ENCODE measurements around the gene MB21D2. TPM values are rescaled to one million over a fixed set of nuclear protein-coding genes. Genes with fewer than 3 reads are reported as not detected.
A peak's percentile ranks its signal among the peaks of the same experiment; 100 is the strongest.

MB21D2 gene
- total and polyA plus RNA-seq, 2 donors = 4.1 to 22.6 TPM

- Histone ChIP-seq H3K4me3 (ENCODE audit: low read depth, low read length) (no peak overlapping the region), H3K4me1 (ENCODE audit: insufficient read depth) (no peaks in the 10 kb centered on the region), H3K36me3 (ENCODE audit: insufficient read depth) (no peaks in the 10 kb centered on the region), H3K27ac (ENCODE audit: low read depth) (no peak overlapping the region)
- DNase-seq (ENCODE audit: extremely low spot score) = no peak
- 73% methylated on average over 2 of the region's 2 CpGs for WGBS
Observed at GRCh38 chr3:192825657-192826200, 91.9 kb downstream of the MB21D2 start.

- no peak overlapping the region for H3K27ac ChIP-seq (ENCODE audit: low read depth)
- H3K36me3 ChIP-seq (ENCODE audit: insufficient read depth) = no peaks in the 10 kb centered on the region
- H3K4me3 ChIP-seq (ENCODE audit: low read depth, low read length) = no peak overlapping the region
- no peaks in the 10 kb centered on the region for H3K4me1 ChIP-seq (ENCODE audit: insufficient read depth)
- DNase-seq (ENCODE audit: extremely low spot score) = no peak
- 61% methylated on average over 1 of the region's 1 CpG for WGBS
Observed at GRCh38 chr3:192825216-192825615, 92.4 kb downstream of the MB21D2 start.

GRCh38 chr3:192824313-192824712, 93.3 kb downstream of the MB21D2 start:
- Histone ChIP-seq H3K36me3 (ENCODE audit: insufficient read depth) (no peaks in the 10 kb centered on the region), H3K27ac (ENCODE audit: low read depth) (no peak overlapping the region), H3K4me1 (ENCODE audit: insufficient read depth) (no peaks in the 10 kb centered on the region), H3K4me3 (ENCODE audit: low read depth, low read length) (no peak overlapping the region)
- no peak for DNase-seq (ENCODE audit: extremely low spot score)
- WGBS = 97% methylated on average over 2 of the region's 2 CpGs

GRCh38 chr3:192821161-192821560, 96.5 kb downstream of the MB21D2 start:
- no peaks in the 10 kb centered on the region for H3K36me3 ChIP-seq (ENCODE audit: insufficient read depth)
- H3K4me1 ChIP-seq (ENCODE audit: insufficient read depth) = no peaks in the 10 kb centered on the region
- no peak overlapping the region for H3K4me3 ChIP-seq (ENCODE audit: low read depth, low read length)
- no peak overlapping the region for H3K27ac ChIP-seq (ENCODE audit: low read depth)
- no peak for DNase-seq (ENCODE audit: extremely low spot score)
- 97% methylated on average over 2 of the region's 2 CpGs for WGBS

GRCh38 chr3:192820161-192820560, 97.5 kb downstream of the MB21D2 start:
- no peak for DNase-seq (ENCODE audit: extremely low spot score)
- Histone ChIP-seq H3K4me3 (ENCODE audit: low read depth, low read length) (no peak overlapping the region), H3K4me1 (ENCODE audit: insufficient read depth) (no peaks in the 10 kb centered on the region), H3K36me3 (ENCODE audit: insufficient read depth) (no peaks in the 10 kb centered on the region), H3K27ac (ENCODE audit: low read depth) (no peak overlapping the region)
- WGBS = 85% methylated on average over 5 of the region's 5 CpGs

GRCh38 chr3:192819001-192819569, 98.6 kb downstream of the MB21D2 start:
- Histone ChIP-seq H3K4me1 (ENCODE audit: insufficient read depth) (no peaks in the 10 kb centered on the region), H3K27ac (ENCODE audit: low read depth) (no peak overlapping the region), H3K4me3 (ENCODE audit: low read depth, low read length) (no peak overlapping the region), H3K36me3 (ENCODE audit: insufficient read depth) (no peaks in the 10 kb centered on the region)
- 64% methylated on average over 7 of the region's 7 CpGs for WGBS
- DNase-seq (ENCODE audit: extremely low spot score) = no peak

- 92% methylated on average over 1 of the region's 1 CpG for WGBS
- no peak overlapping the region for H3K4me3 ChIP-seq (ENCODE audit: low read depth, low read length)
- no peak overlapping the region for H3K27ac ChIP-seq (ENCODE audit: low read depth)
- no peaks in the 10 kb centered on the region for H3K36me3 ChIP-seq (ENCODE audit: insufficient read depth)
- no peak for DNase-seq (ENCODE audit: extremely low spot score)
- no peaks in the 10 kb centered on the region for H3K4me1 ChIP-seq (ENCODE audit: insufficient read depth)
Observed at GRCh38 chr3:192818126-192818525, 99.5 kb downstream of the MB21D2 start.

GRCh38 chr3:192817506-192817905, 100.2 kb downstream of the MB21D2 start:
- no peak for DNase-seq (ENCODE audit: extremely low spot score)
- no peak overlapping the region for H3K4me3 ChIP-seq (ENCODE audit: low read depth, low read length)
- H3K27ac ChIP-seq (ENCODE audit: low read depth) = no peak overlapping the region
- H3K4me1 ChIP-seq (ENCODE audit: insufficient read depth) = no peaks in the 10 kb centered on the region
- 90% methylated on average over 4 of the region's 4 CpGs for WGBS
- no peaks in the 10 kb centered on the region for H3K36me3 ChIP-seq (ENCODE audit: insufficient read depth)

GRCh38 chr3:192817053-192817452, 100.6 kb downstream of the MB21D2 start:
- Histone ChIP-seq H3K4me1 (ENCODE audit: insufficient read depth) (no peaks in the 10 kb centered on the region), H3K4me3 (ENCODE audit: low read depth, low read length) (no peak overlapping the region), H3K36me3 (ENCODE audit: insufficient read depth) (no peaks in the 10 kb centered on the region), H3K27ac (ENCODE audit: low read depth) (no peak overlapping the region)
- 75% methylated on average over 1 of the region's 1 CpG for WGBS
- DNase-seq (ENCODE audit: extremely low spot score) = no peak

- DNase-seq (ENCODE audit: extremely low spot score) = no peak
- WGBS = 76% methylated on average over 4 of the region's 4 CpGs
- no peak overlapping the region for H3K27ac ChIP-seq (ENCODE audit: low read depth)
Observed at GRCh38 chr3:192816351-192816750, 101.3 kb downstream of the MB21D2 start.

GRCh38 chr3:192812743-192813383, 104.8 kb downstream of the MB21D2 start:
- 18% methylated on average over 4 of the region's 4 CpGs for WGBS
- Histone ChIP-seq H3K4me1 (ENCODE audit: insufficient read depth) (no peaks in the 10 kb centered on the region), H3K4me3 (ENCODE audit: low read depth, low read length) (no peak overlapping the region), H3K27ac (ENCODE audit: low read depth) (no peak overlapping the region), H3K36me3 (ENCODE audit: insufficient read depth) (no peaks in the 10 kb centered on the region)
- DNase-seq (ENCODE audit: extremely low spot score) = peak; percentile 53

More at GRCh38 chr3:192816351-192816750, 101.3 kb downstream of the MB21D2 start:
- Histone ChIP-seq H3K36me3 (ENCODE audit: insufficient read depth) (no peaks in the 10 kb centered on the region), H3K4me3 (ENCODE audit: low read depth, low read length) (no peak overlapping the region), H3K4me1 (ENCODE audit: insufficient read depth) (no peaks in the 10 kb centered on the region)

- no peaks in the 10 kb centered on the region for H3K4me1 ChIP-seq (ENCODE audit: insufficient read depth)
- no peak overlapping the region for H3K4me3 ChIP-seq (ENCODE audit: low read depth, low read length)
- WGBS = 88% methylated on average over 6 of the region's 6 CpGs
- H3K27ac ChIP-seq (ENCODE audit: low read depth) = no peak overlapping the region
- H3K36me3 ChIP-seq (ENCODE audit: insufficient read depth) = no peaks in the 10 kb centered on the region
- no peak for DNase-seq (ENCODE audit: extremely low spot score)
Observed at GRCh38 chr3:192805711-192806110, 111.9 kb downstream of the MB21D2 start.

- WGBS = 80% methylated on average over 2 of the region's 2 CpGs
- no peak for DNase-seq (ENCODE audit: extremely low spot score)
- Histone ChIP-seq H3K4me1 (ENCODE audit: insufficient read depth) (no peaks in the 10 kb centered on the region), H3K36me3 (ENCODE audit: insufficient read depth) (no peaks in the 10 kb centered on the region), H3K27ac (ENCODE audit: low read depth) (no peak overlapping the region), H3K4me3 (ENCODE audit: low read depth, low read length) (no peak overlapping the region)
Observed at GRCh38 chr3:192804502-192804901, 113.2 kb downstream of the MB21D2 start.

Data from urinary bladder (tissue), 4 donors.